ACHN (cell line): Measurements from ENCODE around the gene TOM1L2.
"Not testable (repeated sequence)": the region's sequence is repeated elsewhere in the genome, so short reads cannot be mapped to it uniquely, and the experiment has no call there.

Source experiments
- DNase-seq: peaks from one replicate; pipeline ENCODE4 v3.0.0-alpha.2; 2015
- in situ Hi-C: cut with HindIII; loops from 2 replicates; pipeline ENCODE4 v1.10.0; 2017; ENCODE audit warnings: low sequenced_read_pairs, low pct_ligation_motif_present, low pct_unique_long_range_greater_than_20kb

Gene TOM1L2

DNA sequence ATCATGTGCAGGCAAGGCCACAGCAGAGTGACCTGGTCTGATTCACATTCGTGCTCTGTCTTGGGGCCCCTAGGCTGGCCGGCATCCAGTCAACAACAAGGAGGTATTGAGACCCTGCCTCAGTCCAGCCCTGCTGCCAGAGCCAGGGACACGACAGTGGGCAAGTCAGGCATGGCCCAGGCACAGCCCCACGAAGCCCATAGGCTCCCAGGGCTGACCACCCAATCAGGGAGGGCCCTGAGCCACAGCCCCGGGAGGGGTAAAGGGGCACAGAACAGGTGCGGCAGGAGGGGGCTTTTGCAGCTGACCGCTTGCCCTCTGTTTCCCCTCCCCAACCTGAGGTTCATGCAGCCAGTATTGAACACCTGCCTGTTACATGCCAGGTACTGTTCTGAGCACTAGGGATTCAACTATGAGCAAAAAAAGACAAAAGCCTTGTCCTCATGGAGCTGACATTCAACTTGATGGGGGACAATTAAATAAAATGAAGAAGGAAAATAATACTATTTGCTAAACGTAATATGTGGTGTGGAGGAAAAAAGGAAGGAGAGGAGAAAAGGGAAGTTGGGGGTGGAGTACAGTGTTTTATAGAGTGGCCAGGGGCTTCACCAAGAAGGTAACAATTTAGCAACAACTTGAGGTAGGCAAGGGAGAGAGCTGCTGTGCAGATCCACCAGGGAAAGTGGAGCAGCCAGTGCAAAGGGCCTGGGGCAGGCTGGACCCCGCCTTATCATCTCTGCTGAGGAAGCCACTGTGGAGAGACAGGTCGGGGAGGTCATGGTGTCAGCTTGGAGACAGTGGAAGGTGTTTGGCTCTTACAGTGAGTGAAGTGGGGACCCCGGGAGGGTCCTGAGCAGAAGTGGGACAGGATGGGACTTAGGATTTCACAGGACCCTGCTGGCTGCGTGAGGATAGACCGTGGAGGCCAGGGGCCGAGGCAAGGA lies 6.6 kb upstream of the TOM1L2 start:
- DNase-seq = no peak
- in situ Hi-C loops = no loop called here

DNA sequence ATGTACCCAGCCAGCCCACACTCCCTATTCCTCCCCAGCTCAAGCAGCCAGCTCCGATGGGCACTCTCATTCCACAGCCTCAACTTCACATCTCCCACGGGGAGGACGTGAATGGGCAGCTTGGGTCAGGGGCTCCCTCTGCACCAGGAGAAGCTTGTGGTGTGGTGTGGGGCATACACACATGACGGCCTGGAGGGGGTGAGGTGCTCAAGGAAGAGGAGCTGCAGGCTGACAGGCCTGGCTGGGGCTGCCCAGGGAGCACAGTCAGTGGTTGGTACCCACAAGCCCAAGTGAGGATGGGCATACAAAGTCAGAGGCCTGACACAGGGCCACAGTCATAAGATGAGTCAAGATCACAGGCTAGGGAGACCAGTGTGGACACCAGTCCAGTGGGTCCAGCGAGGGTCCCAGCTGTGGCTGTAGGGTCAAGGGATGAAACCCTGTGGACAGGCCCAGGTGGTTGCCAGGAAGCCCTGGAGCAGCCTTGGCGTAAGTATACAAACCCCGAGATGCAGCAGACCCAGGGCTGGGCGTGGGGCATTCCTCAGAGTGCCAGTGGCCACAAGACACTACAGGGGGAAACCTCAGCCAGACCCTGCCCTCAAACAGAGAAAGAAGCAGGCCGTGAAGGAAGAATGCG lies 4.9 kb upstream of the TOM1L2 start:
- no peak for DNase-seq
- in situ Hi-C loops = no loop called here

DNA sequence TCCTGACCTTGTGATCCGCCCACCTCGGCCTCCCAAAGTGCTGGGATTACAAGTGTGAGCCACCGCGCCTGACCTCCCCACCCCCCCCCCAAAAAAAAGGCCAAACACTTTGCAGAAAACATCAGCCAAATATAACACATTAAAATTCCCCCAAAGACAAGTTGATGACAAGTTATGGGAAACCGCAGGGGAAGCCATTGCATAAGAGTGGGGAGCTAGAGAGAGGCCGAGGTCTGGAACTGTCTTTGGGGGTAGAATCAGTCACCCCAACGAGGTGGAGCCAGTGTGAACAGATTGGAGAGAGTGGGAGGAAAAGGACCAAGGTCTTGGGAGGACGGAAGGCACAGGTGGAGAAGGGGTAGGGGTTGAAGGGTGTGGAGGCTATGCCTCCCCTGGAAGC lies 3.2 kb upstream of the TOM1L2 start:
- DNase-seq = no peak
- in situ Hi-C loops = no loop called here

DNA sequence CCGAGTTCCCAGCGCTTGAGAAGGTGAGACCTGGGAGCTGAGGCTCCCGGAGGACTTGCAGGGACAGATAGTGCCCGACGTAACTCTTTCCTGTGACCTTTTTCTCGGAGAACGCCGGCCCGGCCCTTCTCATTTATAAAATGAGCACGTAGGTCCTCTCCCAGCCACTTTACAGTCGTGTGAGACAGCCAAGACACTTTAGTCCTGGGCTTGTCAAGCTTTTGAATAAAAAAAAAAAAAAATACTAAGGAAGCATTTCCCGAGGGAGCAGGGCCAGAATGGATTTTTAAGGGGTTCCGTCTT lies 703 bp upstream of the TOM1L2 start:
- no peak for DNase-seq
- in situ Hi-C loops = no loop called here

DNA sequence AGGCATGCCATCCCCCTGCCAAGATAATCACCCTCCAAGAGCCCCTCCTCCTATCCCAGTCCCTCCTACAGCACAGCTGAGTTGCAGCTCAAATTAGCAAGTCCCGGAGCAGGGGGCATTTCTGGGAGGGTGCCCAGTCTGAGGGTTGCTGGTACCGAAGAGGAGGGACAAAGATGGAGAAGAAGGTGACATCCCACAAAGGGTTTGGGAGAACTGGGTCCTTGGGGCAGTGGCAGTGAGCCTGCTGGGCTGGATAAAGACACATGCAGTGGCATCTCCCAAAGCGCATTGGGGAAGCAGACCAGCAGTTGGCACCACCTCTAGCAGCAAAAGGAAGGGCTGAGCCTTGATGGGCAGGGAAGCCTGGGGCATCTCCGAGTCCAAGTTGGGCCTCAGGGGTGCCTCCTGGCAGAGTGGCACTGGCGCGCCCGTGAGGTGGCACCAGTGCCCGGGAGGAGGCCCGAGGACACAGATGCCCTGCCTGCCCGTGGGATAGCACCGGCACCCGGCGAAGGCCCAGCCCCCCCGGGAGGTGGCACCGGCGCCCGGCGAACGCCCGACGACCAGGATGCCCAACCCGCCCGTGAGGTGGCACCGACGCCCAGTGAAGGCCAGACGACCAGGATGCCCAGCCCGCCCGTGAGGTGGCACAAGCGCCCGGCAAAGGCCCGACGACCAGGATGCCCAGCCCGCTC lies 622 bp downstream of the TOM1L2 start:
- DNase-seq = peak; percentile 37
- in situ Hi-C loops = no loop called here

DNA sequence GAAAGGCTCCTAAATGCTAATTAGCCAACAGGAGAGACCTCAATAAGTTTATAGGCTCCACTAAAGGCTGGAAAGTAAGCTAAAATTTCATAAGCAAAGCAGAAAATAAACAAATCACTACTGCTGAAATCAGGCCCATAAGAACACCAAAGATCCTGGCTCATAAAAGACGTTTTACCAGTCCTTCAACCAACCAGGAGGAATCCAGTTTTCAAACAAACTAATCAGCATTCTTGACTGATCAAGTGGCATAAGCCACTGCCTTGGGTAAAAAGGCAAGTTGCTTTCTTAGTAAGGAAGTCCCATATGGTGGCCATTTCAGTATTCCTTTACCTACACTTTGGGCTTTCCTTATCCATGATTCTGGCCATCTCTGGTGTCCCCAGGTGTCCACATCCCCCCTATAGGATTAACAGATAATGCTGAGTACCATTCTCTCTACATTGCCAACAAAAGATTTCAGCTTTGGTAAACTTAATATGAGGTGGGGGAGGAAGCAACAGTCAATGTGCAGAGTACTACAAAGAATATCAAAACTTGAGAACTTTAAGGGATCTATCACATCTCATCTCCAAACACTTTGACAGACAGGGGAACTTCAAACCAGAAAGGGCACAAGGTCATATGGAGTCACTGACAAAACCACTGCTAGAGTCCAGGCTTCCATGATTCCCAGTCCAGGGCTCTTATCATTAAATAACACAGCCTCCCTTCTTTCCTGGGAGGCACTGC lies 1.3 kb downstream of the TOM1L2 start:
- DNase-seq = no peak
- in situ Hi-C loops = no loop called here

DNA sequence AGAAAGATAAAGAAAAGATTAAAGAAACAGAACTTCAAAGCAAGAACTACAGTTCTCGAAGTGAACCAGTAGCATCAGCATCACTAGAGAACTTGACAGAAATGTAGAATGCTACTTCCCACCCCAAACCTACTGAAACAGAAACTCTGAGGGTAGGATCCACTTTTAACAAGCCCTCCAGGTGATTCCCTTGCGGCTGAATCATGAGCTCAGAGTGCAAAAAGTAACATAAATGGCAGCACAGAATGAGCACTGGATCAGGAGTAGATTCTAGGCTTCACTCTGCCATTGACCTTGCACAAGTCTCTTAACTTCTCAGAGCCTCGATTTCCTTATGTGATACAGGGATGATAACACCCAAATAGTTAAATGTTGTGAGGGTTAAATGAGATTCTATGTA lies 5.8 kb downstream of the TOM1L2 start:
- in situ Hi-C loops = no loop called here
- DNase-seq = no peak

DNA sequence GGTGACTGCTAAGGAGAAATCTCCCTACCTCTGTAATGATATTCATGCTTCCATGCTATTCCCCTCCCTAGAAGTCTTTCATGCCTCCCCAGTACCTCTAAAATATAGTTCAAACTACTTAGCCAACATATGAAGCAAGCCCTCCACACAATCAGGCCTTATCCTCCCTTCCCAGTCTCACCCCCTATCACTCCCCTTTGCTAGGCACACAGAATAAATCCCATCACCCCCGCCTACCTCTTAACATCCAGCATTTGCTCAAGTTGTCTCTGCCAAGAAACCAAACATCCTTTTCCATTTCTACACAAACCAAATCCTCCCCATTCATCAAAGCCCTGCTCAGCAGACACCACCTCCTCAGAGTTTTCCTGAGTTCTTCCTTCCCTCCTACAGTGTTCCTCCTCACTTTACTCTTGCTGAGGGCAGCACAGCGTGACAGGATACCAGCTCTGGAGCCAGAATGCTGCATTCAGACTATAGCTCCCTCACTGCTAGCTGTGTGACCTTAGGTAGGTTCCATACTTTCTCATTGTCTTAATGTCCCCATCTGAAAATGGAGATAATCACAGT lies 7.0 kb downstream of the TOM1L2 start:
- no peak for DNase-seq
- in situ Hi-C loops = no loop called here

DNA sequence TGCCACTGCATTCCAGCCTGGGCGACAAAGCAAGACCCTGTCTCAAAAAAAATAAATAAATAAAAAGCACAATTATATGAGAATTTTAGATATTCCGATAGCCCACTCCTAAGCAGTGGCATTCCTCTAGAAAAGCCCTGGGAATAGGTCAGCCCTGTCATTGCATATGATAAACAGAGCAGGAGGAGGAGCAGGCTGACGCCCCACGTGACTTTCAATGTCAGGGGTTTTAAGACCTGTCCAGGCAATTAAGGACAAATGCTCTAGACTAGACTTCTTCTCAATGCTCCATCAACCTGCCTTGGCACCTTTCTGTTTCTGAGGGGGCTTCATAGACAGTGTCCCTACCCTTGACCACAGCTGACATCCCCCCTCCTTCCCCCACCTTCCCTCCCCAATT lies 7.5 kb downstream of the TOM1L2 start:
- in situ Hi-C loops = no loop called here
- no peak for DNase-seq

DNA sequence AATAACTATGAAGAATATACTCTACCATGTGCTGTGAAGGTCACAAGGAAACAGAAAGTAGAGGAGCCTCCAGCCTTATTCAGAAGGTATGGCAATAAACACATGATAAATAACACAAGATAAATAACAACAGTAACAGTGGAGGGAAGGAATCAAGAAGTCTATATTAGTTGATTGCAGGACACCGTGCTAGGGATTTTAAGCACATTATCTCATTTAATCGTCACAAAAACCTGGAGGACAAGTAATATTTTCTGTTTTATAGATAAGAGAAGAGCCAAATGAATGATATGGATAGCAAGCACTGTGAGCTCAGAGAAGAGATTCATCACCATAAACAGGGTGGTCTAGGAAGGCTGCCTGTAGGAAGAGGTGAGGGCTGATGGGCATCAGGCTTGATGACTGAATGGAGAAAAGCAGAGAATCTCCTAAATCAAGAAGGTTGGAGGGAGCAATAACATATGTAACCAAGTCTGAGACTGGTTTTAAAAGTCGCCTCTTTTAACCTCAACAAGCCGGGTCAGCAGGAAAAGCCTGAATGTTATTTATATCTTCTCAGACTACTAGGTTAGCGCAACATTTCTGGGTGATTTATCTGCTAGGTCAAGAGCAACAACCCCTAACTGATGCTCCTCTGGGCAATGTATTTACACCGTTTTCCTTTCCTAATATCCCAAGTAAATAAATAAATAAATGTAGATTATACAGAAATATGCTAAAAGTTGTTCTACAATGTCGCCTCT lies 8.3 kb downstream of the TOM1L2 start:
- in situ Hi-C loops = no loop called here
- DNase-seq = no peak

DNA sequence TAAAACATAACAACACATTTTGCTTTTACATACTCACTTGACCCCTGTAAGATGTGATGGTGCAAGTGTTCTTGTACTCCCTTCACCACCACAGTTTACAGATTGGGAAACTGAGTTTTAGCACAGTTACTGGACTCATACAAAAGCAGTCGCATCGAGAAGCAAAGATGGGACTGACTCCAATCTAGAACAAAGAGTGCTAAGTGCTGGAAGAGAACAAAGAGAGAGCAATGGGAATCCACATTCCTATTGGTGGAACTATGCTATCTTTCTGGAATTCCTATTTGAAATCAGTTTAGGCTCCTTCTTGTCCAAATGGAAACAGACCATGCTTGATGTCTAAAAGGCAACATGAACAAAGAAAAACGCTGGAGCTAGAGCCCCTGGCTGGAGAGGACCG lies 9.1 kb downstream of the TOM1L2 start:
- in situ Hi-C loops = no loop called here
- no peak for DNase-seq

DNA sequence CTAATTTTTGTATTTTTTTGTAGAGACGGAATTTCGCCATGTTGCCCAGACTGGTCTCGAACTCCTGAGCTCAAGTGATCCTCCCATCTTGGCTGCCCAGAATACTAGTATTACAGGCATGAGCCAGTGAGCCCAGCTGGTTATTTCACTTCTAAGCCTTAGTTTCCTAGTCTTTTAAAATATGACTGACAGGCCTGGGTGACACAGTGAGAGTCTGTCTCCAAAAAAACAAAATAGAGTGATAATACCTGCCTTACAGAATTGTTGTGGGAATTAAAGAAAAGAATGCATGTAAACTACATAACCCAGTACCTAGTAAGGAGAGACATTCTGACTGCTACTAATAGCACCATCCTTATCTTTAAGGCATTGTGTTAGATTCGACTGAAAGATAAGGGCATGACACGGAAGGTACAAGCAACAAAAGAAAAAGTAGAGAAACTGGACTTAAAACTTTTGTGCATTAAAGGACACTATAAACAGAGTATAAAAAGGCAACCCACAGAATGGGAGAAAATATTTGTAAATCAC lies 11.6 kb downstream of the TOM1L2 start:
- DNase-seq = no peak
- in situ Hi-C loops = no loop called here

DNA sequence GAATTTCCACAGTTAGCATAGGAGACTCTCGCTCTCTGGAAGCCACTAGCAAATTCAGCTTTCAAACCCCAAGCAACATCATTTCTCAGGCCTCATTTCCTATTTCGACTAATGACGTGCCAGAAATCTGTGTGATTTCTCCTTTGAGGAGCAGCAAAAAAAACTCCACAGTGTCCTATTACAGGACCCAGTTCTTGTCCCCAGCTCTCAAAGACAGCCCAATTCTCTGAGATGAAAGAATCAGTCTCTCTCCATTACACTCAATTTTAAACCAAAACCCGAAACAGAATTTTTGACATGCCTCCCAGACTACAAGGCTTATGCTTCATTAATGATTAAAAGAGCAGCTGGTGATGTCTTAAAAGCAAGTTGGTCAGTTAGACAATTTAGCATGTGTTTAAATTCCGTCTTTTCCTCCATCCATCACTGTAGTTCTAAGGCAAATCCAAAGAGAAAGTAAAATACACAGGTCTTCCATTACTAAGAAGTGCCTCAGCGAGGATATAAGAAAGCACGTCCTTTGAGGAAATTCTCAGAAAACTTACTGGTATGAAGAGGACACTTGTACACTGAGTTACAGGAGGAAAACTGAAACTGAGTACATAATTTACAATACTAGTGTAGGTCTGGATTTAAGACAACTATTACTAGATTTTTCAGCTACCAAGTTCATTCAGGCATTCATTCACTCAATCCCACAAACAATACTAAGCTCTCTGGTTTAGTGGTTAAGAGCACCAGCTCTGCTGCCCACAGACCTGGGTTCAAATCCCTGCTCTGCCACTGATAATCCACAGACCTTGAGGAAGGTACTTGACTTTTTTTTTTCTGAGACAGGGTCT lies 12.5 kb downstream of the TOM1L2 start:
- DNase-seq = peak; percentile 90
- in situ Hi-C loops = no loop called here

DNA sequence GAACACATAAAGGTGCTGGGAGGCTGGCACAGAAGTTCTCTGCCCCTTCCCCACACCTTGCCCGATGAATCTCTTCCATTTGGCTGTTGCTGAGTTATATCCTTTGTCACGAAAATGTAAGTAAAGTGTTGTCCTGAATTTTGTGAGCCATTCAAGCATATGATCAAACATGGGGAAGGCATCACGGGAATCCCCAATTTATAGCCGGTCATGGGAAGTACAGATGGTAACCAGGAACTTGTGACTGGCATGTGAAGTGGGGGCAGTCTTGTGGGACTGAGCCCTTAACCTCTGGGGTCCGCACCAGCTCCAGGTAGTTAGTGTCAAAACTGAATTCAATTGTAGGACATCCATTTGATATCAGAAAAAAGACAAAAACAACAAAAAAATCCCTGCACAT lies 13.2 kb downstream of the TOM1L2 start:
- in situ Hi-C loops = no loop called here
- DNase-seq = no peak

DNA sequence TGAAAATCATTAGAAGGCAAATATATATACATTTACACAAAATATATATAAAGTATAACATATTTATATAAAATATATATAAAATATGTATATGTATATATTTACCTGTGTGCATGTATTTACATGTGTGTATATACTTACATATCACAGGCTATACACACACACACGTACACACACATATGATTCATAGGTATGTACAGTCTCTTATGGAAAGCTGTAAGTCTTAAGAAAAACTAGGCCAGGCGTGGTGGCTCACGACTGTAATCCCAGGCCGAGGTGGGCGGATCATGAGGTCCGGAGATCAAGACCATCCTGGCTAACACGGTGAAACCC lies 14.7 kb downstream of the TOM1L2 start:
- DNase-seq = no peak
- in situ Hi-C loops = no loop called here

DNA sequence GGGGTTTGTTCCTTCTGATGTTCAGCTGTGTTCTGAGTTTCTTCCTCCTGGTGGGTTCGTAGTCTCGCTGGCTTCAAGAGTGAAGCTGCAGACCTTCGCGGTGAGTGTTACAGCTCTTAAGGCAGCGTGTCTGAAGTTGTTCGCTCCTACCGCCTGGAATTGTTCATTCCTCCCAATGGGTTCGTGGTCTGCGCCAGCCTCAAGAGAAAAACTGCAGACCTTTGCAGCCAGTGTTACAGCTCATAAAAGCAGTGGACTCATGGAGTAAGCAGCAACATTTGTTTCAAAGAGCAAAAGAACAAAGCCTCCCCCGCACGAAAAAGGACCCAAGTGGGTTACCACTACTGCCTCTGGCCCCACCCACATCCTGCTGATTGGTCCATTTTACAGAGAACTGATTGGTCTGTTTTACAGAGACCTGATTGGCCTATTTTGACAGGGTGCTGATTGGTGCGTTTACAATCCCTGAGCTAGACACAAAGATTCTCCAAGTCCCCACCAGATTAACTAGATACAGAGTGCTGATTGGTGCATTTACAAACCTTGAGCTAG lies 16.3 kb downstream of the TOM1L2 start:
- in situ Hi-C loops = not testable (repeated sequence)

DNA sequence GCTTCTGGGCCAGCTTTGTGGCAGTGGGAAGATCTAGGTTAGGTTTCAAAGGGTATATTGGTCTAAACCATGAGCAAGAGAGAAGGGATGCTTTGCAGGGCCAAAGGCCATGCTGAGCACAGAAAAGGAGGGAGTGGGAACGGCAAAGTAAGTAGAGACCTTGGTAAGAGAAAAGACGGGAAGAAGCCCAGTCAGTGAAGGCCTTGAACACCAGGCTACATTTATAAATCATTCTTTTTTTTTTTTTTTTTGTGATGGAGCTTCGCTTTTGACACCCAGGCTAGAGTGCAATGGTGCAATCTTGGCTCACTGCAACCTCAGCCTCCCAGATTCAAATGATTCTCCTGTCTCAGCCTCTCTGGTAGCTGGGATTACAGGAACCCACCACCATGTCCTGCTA lies 18.1 kb downstream of the TOM1L2 start:
- no peak for DNase-seq
- in situ Hi-C loops = no loop called here

More for the DNA sequence above, 16.3 kb downstream of the TOM1L2 start:
- not testable (repeated sequence) for DNase-seq
